GM12878 (cell line): ENCODE data around the gene EEF1A2.

ENCODE experiments used
- BHLHE40 ChIP-seq, 2 experiments: fragments of 450-650 bp in 1 of 2; IDR thresholded peaks; 2 replicates each; pipeline ENCODE4 v1.6.1; 2011 to 2017; ENCODE audit warnings: low read depth in 2 of 2, borderline replicate concordance in 1 of 2, improper control_type of control experiment in 1 of 2, low read length in 1 of 2, mild to moderate bottlenecking in 1 of 2
- CHD2 ChIP-seq: IDR thresholded peaks from 2 replicates; pipeline ENCODE4 v1.6.1; 2011; ENCODE audit warnings: low read depth, low read length, improper control_type of control experiment, borderline replicate concordance
- CTCF ChIP-seq, 3 experiments: IDR thresholded peaks in 2 of 3; conservative IDR thresholded peaks in 1 of 3; 2 replicates each; pipeline ENCODE4 v1.5.1; 2011; ENCODE audit warnings: low read depth in 3 of 3, low read length in 3 of 3, mild to moderate bottlenecking in 3 of 3, control low read depth in 2 of 3, moderate library complexity in 2 of 3, inconsistent platforms in 1 of 3, mixed read lengths in 1 of 3; ENCODE audit not compliant: control insufficient read depth in 2 of 3, insufficient read depth in 1 of 3; ENCODE audit errors: extremely low read depth in 1 of 3
- EZH2 ChIP-seq: IDR thresholded peaks from 2 replicates; pipeline ENCODE4 v1.6.1; 2012; ENCODE audit warnings: low read depth, mild to moderate bottlenecking, control low read depth, inconsistent platforms, low read length, borderline replicate concordance; ENCODE audit not compliant: control insufficient read depth
- MAX ChIP-seq: IDR thresholded peaks from 2 replicates; pipeline ENCODE4 v1.6.1; 2012; ENCODE audit warnings: low read depth, low read length, improper control_type of control experiment
- MTA2 ChIP-seq: fragments of 450-650 bp; IDR thresholded peaks from 2 replicates; pipeline ENCODE4 v1.6.1; 2016; ENCODE audit warnings: low read depth, mild to moderate bottlenecking, moderate library complexity
- POLR2A ChIP-seq: IDR thresholded peaks from 2 replicates; pipeline ENCODE4 v1.6.1; 2011; ENCODE audit warnings: low read depth, mild to moderate bottlenecking, low read length
- POLR2AphosphoS5 ChIP-seq: IDR thresholded peaks from 2 replicates; pipeline ENCODE4 v1.6.1; 2011; ENCODE audit warnings: mild to moderate bottlenecking, low read length, inconsistent platforms
- RELA ChIP-seq: fragments of 450-650 bp; IDR thresholded peaks from 2 replicates; pipeline ENCODE4 v1.8.0; 2014; ENCODE audit warnings: borderline replicate concordance; ENCODE audit not compliant: partially characterized antibody
- RFX5 ChIP-seq: IDR thresholded peaks from 2 replicates; pipeline ENCODE4 v1.6.1; 2011; ENCODE audit warnings: low read depth, low read length, improper control_type of control experiment
- SP1 ChIP-seq: IDR thresholded peaks from one replicate; pipeline ENCODE4 v1.6.1; 2011; ENCODE audit warnings: low read depth, low read length
- ZNF274 ChIP-seq: IDR thresholded peaks from one replicate; pipeline ENCODE4 v1.8.0; 2011; ENCODE audit not compliant: insufficient read length, insufficient read depth

- no peak for TF ChIP-seq POLR2A
- no peak for TF ChIP-seq RFX5
- no peak for TF ChIP-seq CTCF (IDR thresholded peaks at IDR 0.05 in 2 of 3, conservative IDR thresholded peaks at IDR 0.05 in 1 of 3; ENCODE audit: control insufficient read depth in 2 of 3, extremely low read depth in 1 of 3, insufficient read depth in 1 of 3, low read depth in 3 of 3, low read length in 3 of 3)
- no peak for TF ChIP-seq SP1
- no peak for TF ChIP-seq EZH2
- no peak for TF ChIP-seq BHLHE40 (IDR thresholded peaks at IDR 0.05; ENCODE audit: borderline replicate concordance in 1 of 2, low read depth in 2 of 2, low read length in 1 of 2)
- TF ChIP-seq POLR2AphosphoS5, result no peak
- TF ChIP-seq CHD2, result no peak
- TF ChIP-seq ZNF274, result no peak
- TF ChIP-seq RELA, result no peak
- no peak for TF ChIP-seq MAX
- no peak for TF ChIP-seq MTA2
Measured at GRCh38 chr20:63458170-63459069, 40.5 kb downstream of the EEF1A2 start.
